SK-N-SH (cell line): Measurements from ENCODE around the gene PDE2A.

ENCODE experiments used
- CHD2 ChIP-seq: fragments of 150-350 bp; IDR thresholded peaks from 2 replicates; pipeline ENCODE4 v1.6.1; 2018; ENCODE audit warnings: low read length; ENCODE audit not compliant: partially characterized antibody
- EP300 ChIP-seq, 2 experiments: IDR thresholded peaks; 2 replicates each; pipeline versions ENCODE4 v1.4.0 to v1.6.1; 2012; ENCODE audit warnings: borderline replicate concordance in 1 of 2, low read depth in 1 of 2, low read length in 1 of 2
- EZH2phosphoT487 ChIP-seq: fragments of 200-600 bp; sonication (generic); IDR thresholded peaks from 2 replicates; pipeline ENCODE4 v1.6.1; 2017; ENCODE audit warnings: low read depth, mixed run types, mild to moderate bottlenecking, antibody characterized with exemption, moderate library complexity, borderline replicate concordance
- FOSL2 ChIP-seq: IDR thresholded peaks from 2 replicates; pipeline ENCODE4 v1.4.0; 2012; ENCODE audit warnings: low read depth, mild to moderate bottlenecking, moderate library complexity, borderline replicate concordance
- JUND ChIP-seq: IDR thresholded peaks from 2 replicates; pipeline ENCODE4 v1.4.0; 2012
- MAX ChIP-seq: IDR thresholded peaks from 2 replicates; pipeline ENCODE4 v1.4.0; 2012; ENCODE audit warnings: low read depth
- MXI1 ChIP-seq: IDR thresholded peaks from 2 replicates; pipeline ENCODE4 v1.6.1; 2012; ENCODE audit warnings: mild to moderate bottlenecking, low read depth, low read length, improper control_type of control experiment
- POLR2AphosphoS5 ChIP-seq: IDR thresholded peaks from 2 replicates; pipeline ENCODE4 v1.6.1; 2012; ENCODE audit warnings: low read depth, low read length
- SMC3 ChIP-seq: IDR thresholded peaks from 2 replicates; pipeline ENCODE4 v1.6.1; 2012; ENCODE audit warnings: low read depth, low read length, improper control_type of control experiment
- USF1 ChIP-seq: IDR thresholded peaks from 2 replicates; pipeline ENCODE4 v1.4.0; 2012; ENCODE audit warnings: low read depth, borderline replicate concordance
- USF2 ChIP-seq: fragments of 150-350 bp; IDR thresholded peaks from 2 replicates; pipeline ENCODE4 v1.6.1; 2017; ENCODE audit warnings: antibody characterized with exemption, low read length, low read depth, borderline replicate concordance
- TF ChIP-seq, protein P1 (sequence below): fragments of 200-600 bp; sonication (generic); IDR thresholded peaks from 2 replicates; pipeline ENCODE4 v1.6.1; 2017; ENCODE audit warnings: antibody characterized with exemption, mild to moderate bottlenecking, moderate library complexity
- TF ChIP-seq, protein P2 (sequence below): IDR thresholded peaks from 2 replicates; pipeline ENCODE4 v1.6.1; 2012; ENCODE audit warnings: mild to moderate bottlenecking, low read depth, low read length, moderate library complexity
- TF ChIP-seq, protein P3 (sequence below): IDR thresholded peaks from 2 replicates; pipeline ENCODE4 v1.4.0; 2012; ENCODE audit warnings: low read depth, borderline replicate concordance

DNA sequence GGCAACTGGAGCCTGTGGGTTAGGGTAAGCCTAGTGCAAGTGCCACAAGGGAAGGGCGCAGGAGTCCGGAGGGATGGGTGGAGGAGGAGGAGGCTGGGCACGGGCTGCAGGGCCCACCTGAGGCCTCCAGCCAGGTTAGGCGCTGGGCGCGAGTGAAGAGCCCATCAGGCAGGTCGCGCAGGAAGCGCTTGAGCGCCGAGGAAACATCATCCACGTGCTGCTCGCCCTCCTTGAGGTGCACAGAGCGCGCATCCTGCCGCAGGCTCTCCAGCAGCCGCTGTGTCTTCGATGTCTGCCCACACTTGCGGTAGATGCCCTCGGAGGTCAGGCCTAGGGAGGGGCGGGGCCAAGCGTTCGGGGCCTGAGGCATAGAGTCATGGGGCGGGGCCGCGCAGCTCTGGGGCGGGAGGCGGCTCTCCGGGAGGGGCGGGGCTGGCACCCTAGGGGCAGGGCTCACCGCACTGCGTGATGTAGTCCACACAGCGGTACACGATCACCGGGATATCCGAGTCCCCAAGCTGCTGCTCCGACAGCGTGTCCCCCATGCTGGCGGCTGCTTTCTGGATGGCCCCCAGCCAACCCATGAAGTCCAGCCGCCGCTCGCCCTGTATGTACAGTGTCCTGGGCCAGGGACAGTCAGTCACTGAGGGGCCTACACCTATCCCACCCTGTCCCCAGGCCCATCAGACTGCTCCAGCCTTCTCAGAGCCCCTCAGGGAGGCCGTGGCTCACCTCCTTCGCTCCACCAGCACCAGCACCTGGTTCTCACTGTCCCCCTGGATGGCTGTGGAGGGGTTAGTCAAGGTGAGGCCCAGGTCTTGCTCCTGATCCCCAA, 22.9 kb upstream of the PDE2A start:
- TF ChIP-seq EP300 (IDR thresholded peaks at IDR 0.05; ENCODE audit: borderline replicate concordance in 1 of 2, low read depth in 1 of 2, low read length in 1 of 2) (no peak), CHD2 (no peak), MAX (no peak), MXI1 (no peak), JUND (no peak), POLR2AphosphoS5 (no peak), USF2 (no peak), EZH2phosphoT487 (no peak), USF1 (no peak), FOSL2 (no peak), SMC3 (no peak)
- TF ChIP-seq, protein P1, sequence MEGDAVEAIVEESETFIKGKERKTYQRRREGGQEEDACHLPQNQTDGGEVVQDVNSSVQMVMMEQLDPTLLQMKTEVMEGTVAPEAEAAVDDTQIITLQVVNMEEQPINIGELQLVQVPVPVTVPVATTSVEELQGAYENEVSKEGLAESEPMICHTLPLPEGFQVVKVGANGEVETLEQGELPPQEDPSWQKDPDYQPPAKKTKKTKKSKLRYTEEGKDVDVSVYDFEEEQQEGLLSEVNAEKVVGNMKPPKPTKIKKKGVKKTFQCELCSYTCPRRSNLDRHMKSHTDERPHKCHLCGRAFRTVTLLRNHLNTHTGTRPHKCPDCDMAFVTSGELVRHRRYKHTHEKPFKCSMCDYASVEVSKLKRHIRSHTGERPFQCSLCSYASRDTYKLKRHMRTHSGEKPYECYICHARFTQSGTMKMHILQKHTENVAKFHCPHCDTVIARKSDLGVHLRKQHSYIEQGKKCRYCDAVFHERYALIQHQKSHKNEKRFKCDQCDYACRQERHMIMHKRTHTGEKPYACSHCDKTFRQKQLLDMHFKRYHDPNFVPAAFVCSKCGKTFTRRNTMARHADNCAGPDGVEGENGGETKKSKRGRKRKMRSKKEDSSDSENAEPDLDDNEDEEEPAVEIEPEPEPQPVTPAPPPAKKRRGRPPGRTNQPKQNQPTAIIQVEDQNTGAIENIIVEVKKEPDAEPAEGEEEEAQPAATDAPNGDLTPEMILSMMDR, result no peak
- TF ChIP-seq, protein P2, sequence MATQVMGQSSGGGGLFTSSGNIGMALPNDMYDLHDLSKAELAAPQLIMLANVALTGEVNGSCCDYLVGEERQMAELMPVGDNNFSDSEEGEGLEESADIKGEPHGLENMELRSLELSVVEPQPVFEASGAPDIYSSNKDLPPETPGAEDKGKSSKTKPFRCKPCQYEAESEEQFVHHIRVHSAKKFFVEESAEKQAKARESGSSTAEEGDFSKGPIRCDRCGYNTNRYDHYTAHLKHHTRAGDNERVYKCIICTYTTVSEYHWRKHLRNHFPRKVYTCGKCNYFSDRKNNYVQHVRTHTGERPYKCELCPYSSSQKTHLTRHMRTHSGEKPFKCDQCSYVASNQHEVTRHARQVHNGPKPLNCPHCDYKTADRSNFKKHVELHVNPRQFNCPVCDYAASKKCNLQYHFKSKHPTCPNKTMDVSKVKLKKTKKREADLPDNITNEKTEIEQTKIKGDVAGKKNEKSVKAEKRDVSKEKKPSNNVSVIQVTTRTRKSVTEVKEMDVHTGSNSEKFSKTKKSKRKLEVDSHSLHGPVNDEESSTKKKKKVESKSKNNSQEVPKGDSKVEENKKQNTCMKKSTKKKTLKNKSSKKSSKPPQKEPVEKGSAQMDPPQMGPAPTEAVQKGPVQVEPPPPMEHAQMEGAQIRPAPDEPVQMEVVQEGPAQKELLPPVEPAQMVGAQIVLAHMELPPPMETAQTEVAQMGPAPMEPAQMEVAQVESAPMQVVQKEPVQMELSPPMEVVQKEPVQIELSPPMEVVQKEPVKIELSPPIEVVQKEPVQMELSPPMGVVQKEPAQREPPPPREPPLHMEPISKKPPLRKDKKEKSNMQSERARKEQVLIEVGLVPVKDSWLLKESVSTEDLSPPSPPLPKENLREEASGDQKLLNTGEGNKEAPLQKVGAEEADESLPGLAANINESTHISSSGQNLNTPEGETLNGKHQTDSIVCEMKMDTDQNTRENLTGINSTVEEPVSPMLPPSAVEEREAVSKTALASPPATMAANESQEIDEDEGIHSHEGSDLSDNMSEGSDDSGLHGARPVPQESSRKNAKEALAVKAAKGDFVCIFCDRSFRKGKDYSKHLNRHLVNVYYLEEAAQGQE, result no peak
- TF ChIP-seq, protein P3, sequence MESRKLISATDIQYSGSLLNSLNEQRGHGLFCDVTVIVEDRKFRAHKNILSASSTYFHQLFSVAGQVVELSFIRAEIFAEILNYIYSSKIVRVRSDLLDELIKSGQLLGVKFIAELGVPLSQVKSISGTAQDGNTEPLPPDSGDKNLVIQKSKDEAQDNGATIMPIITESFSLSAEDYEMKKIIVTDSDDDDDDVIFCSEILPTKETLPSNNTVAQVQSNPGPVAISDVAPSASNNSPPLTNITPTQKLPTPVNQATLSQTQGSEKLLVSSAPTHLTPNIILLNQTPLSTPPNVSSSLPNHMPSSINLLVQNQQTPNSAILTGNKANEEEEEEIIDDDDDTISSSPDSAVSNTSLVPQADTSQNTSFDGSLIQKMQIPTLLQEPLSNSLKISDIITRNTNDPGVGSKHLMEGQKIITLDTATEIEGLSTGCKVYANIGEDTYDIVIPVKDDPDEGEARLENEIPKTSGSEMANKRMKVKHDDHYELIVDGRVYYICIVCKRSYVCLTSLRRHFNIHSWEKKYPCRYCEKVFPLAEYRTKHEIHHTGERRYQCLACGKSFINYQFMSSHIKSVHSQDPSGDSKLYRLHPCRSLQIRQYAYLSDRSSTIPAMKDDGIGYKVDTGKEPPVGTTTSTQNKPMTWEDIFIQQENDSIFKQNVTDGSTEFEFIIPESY, result no peak
